K562 (cell line): Measurements from ENCODE around the gene EFEMP2. TPM values are rescaled to one million over a fixed set of nuclear protein-coding genes. Genes with fewer than 3 reads are reported as not detected.
A peak's percentile ranks its signal among the peaks of the same experiment; 100 is the strongest.

Source experiments
- CUX1 ChIP-seq: fragments of 200-800 bp; sonication (Bioruptor generic); IDR thresholded peaks from 2 replicates; pipeline ENCODE4 v1.6.1; 2016; ENCODE audit warnings: missing genetic modification characterization, missing compliant biosample characterization
- KAT2B ChIP-seq: IDR thresholded peaks from one replicate; pipeline ENCODE4 v1.6.1; 2012; ENCODE audit warnings: low read depth, mild to moderate bottlenecking, control low read depth, inconsistent platforms, low read length, moderate library complexity
- KLF16 ChIP-seq: IDR thresholded peaks from 2 replicates; pipeline ENCODE4 v1.6.1; 2016; ENCODE audit warnings: antibody characterized with exemption
- NCOA2 ChIP-seq, 2 experiments: fragments of 450-650 bp; IDR thresholded peaks; 2 replicates each; pipeline ENCODE4 v1.6.1; 2018; ENCODE audit warnings: mild to moderate bottlenecking in 2 of 2, moderate library complexity in 1 of 2; ENCODE audit not compliant: partially characterized antibody in 2 of 2
- NFIX ChIP-seq: fragments of 250-450 bp; sonication (Bioruptor Pico); IDR thresholded peaks from 2 replicates; pipeline ENCODE4 v1.4.0; 2020; ENCODE audit warnings: low read depth, mild to moderate bottlenecking, moderate library complexity
- NRF1 ChIP-seq, 2 experiments: fragments of 450-650 bp; IDR thresholded peaks in 1 of 2; conservative IDR thresholded peaks in 1 of 2; 2 replicates each; pipeline ENCODE4 v1.6.1; 2014; ENCODE audit warnings: mild to moderate bottlenecking in 2 of 2
- PHTF2 ChIP-seq: fragments of 250-450 bp; sonication (Bioruptor Pico); IDR thresholded peaks from 2 replicates; pipeline ENCODE4 v1.5.0; 2021; ENCODE audit warnings: mild to moderate bottlenecking
- POLR3A ChIP-seq: IDR thresholded peaks from 2 replicates; pipeline ENCODE4 v1.6.1; 2011; ENCODE audit warnings: borderline replicate concordance, mild to moderate bottlenecking, moderate library complexity; ENCODE audit not compliant: insufficient read length, insufficient read depth; ENCODE audit errors: extremely low read depth
- SUPT5H ChIP-seq: fragments of 450-650 bp; IDR thresholded peaks from 2 replicates; pipeline ENCODE4 v1.6.1; 2016
- TAF15 ChIP-seq: fragments of 200-400 bp; formaldehyde crosslinking; IDR thresholded peaks from 2 replicates; pipeline ENCODE4 v1.6.1; 2017; ENCODE audit warnings: mild to moderate bottlenecking, low read depth, low read length, moderate library complexity
- TSC22D4 ChIP-seq: fragments of 450-650 bp; IDR thresholded peaks from 2 replicates; pipeline ENCODE4 v1.6.1; 2016; ENCODE audit warnings: missing genetic modification characterization, missing biosample characterization, control low read depth
- polyA plus RNA-seq, 8 experiments: library from polyadenylated mRNA; depleted of rRNA in 4 of 8; stranded (reverse) in 5 of 8; unstranded in 3 of 8; fragments of >200 nt; fragmentation: Nextera tagmentation in 2 of 8; fragmentation: Illumina TruSeq in 1 of 8; extraction: Ambion mirVana in 2 of 8; extraction: Trizol in 1 of 8; gene quantifications; 2 replicates each; pipeline versions ENCODE4 v1.2.1 to v1.2.3, GENCODE V29; 2011 to 2014; ENCODE audit warnings: inconsistent platforms in 1 of 8, missing spikeins in 1 of 8
- total RNA-seq, 7 experiments: library from RNA; depleted of rRNA in 6 of 7; stranded (reverse); fragments of >200 nt in 6 of 7; fragmentation: Illumina TruSeq in 2 of 7; extraction: Trizol in 2 of 7; gene quantifications; 2 replicates each; pipeline versions ENCODE4 v1.2.1 to v1.2.3, GENCODE V29; 2011 to 2021; ENCODE audit warnings: low replicate concordance in 1 of 7
- TF ChIP-seq, protein P1 (sequence below), 2 experiments: fragments of 450-650 bp; formaldehyde crosslinking in 1 of 2; IDR thresholded peaks; 2 replicates each; pipeline versions ENCODE4 v1.4.0 to v1.6.1; 2014 to 2020; ENCODE audit warnings: mild to moderate bottlenecking in 2 of 2, borderline replicate concordance in 1 of 2, low read depth in 1 of 2

Gene EFEMP2
- total and polyA plus RNA-seq, 9 of the 15 experiments (the other 6 are each of a cell fraction or from before 2014, with no cell fraction given) = 0.07 to 2.9 (median 0.69) TPM; not detected in 1

GRCh38 chr11:65900125-65900898, 27.7 kb upstream of the EFEMP2 start, which contains the start of gene FOSL1 (continued):
- TF ChIP-seq, protein P1, sequence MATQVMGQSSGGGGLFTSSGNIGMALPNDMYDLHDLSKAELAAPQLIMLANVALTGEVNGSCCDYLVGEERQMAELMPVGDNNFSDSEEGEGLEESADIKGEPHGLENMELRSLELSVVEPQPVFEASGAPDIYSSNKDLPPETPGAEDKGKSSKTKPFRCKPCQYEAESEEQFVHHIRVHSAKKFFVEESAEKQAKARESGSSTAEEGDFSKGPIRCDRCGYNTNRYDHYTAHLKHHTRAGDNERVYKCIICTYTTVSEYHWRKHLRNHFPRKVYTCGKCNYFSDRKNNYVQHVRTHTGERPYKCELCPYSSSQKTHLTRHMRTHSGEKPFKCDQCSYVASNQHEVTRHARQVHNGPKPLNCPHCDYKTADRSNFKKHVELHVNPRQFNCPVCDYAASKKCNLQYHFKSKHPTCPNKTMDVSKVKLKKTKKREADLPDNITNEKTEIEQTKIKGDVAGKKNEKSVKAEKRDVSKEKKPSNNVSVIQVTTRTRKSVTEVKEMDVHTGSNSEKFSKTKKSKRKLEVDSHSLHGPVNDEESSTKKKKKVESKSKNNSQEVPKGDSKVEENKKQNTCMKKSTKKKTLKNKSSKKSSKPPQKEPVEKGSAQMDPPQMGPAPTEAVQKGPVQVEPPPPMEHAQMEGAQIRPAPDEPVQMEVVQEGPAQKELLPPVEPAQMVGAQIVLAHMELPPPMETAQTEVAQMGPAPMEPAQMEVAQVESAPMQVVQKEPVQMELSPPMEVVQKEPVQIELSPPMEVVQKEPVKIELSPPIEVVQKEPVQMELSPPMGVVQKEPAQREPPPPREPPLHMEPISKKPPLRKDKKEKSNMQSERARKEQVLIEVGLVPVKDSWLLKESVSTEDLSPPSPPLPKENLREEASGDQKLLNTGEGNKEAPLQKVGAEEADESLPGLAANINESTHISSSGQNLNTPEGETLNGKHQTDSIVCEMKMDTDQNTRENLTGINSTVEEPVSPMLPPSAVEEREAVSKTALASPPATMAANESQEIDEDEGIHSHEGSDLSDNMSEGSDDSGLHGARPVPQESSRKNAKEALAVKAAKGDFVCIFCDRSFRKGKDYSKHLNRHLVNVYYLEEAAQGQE (IDR thresholded peaks at IDR 0.05; ENCODE audit: borderline replicate concordance) = no peak
- TF ChIP-seq, protein P1 (CRISPR knock-in tag; IDR thresholded peaks at IDR 0.05; ENCODE audit: low read depth) = 0 out of 2 replicates have a peak, but pooled peaks have one; percentile 26
- peak; percentile 91 for TF ChIP-seq SUPT5H
- TF ChIP-seq NFIX (CRISPR knock-in tag) = no peak
- TF ChIP-seq CUX1 = no peak
- TF ChIP-seq NRF1 (conservative IDR thresholded peaks at IDR 0.05 in 1 of 2, IDR thresholded peaks at IDR 0.05 in 1 of 2) = peak; percentile 75 to 81
- no peak for TF ChIP-seq KAT2B
- no peak for TF ChIP-seq KLF16
- no peak for TF ChIP-seq POLR3A
- no peak for TF ChIP-seq TAF15
- no peak for TF ChIP-seq PHTF2 (CRISPR knock-in tag)
- TF ChIP-seq NCOA2 (IDR thresholded peaks at IDR 0.05; ENCODE audit: partially characterized antibody in 2 of 2) = no peak
- TF ChIP-seq TSC22D4 (tag) = no peak
